ENCODE data around the gene AGTPBP1. TPM values are rescaled to one million over a fixed set of nuclear protein-coding genes. Genes with fewer than 3 reads are reported as not detected.

The AGTPBP1 gene
- total RNA-seq, 2 donors from 2014 or later = 10.0 to 10.5 TPM

GRCh38 chr9:85703398-85703797 is 38.4 kb downstream of the AGTPBP1 start:
- Histone ChIP-seq H3K9me3 (no peaks in the 10 kb centered on the region), H3K27me3 (replicated peaks; ENCODE audit: insufficient read depth) (no peaks in the 10 kb centered on the region), H3K27ac (no peak overlapping the region), H3K4me1 (replicated peaks) (no peaks in the 10 kb centered on the region), H3K36me3 (no peaks in the 10 kb centered on the region), H3K4me3 (no peak overlapping the region)
- intact Hi-C loops (cut with DNase I) = no loop called here
- DNase-seq (ENCODE audit: low spot score) = no peak
- TF ChIP-seq POLR2AphosphoS5 (IDR thresholded peaks at IDR 0.05) (no peak), POLR2A (IDR thresholded peaks at IDR 0.05) (no peak), CTCF (IDR thresholded peaks at IDR 0.05) (no peak)
- WGBS = 85% methylated on average over 1 of the region's 1 CpG

- Histone ChIP-seq H3K27ac (no peak overlapping the region), H3K27me3 (replicated peaks; ENCODE audit: insufficient read depth) (no peaks in the 10 kb centered on the region), H3K36me3 (no peaks in the 10 kb centered on the region), H3K4me3 (no peak overlapping the region), H3K4me1 (replicated peaks) (no peaks in the 10 kb centered on the region), H3K9me3 (no peaks in the 10 kb centered on the region)
- DNase-seq (ENCODE audit: low spot score) = no peak
- intact Hi-C loops (cut with DNase I) = no loop called here
- TF ChIP-seq POLR2A (IDR thresholded peaks at IDR 0.05) (no peak), POLR2AphosphoS5 (IDR thresholded peaks at IDR 0.05) (no peak)
These were observed 38.9 kb downstream of the AGTPBP1 start for GRCh38 chr9:85702726-85703289.

GRCh38 chr9:85702191-85702590 is 39.6 kb downstream of the AGTPBP1 start:
- Histone ChIP-seq H3K4me1 (replicated peaks) (no peaks in the 10 kb centered on the region), H3K36me3 (no peaks in the 10 kb centered on the region), H3K4me3 (no peak overlapping the region), H3K27ac (no peak overlapping the region), H3K9me3 (no peaks in the 10 kb centered on the region), H3K27me3 (replicated peaks; ENCODE audit: insufficient read depth) (no peaks in the 10 kb centered on the region)
- intact Hi-C loops (cut with DNase I) = no loop called here
- TF ChIP-seq POLR2A (IDR thresholded peaks at IDR 0.05) = no peak
- TF ChIP-seq CTCF (IDR thresholded peaks at IDR 0.05) = no peak
- TF ChIP-seq POLR2AphosphoS5 (IDR thresholded peaks at IDR 0.05) = no peak
- DNase-seq (ENCODE audit: low spot score) = no peak

- H3K4me1 ChIP-seq (replicated peaks) = no peaks in the 10 kb centered on the region
- H3K36me3 ChIP-seq = no peaks in the 10 kb centered on the region
- H3K9me3 ChIP-seq = no peaks in the 10 kb centered on the region
- intact Hi-C loops (cut with DNase I) = no loop called here
- WGBS = 91% methylated on average over 2 of the region's 2 CpGs
- TF ChIP-seq CTCF (IDR thresholded peaks at IDR 0.05) (no peak), POLR2A (IDR thresholded peaks at IDR 0.05) (no peak), POLR2AphosphoS5 (IDR thresholded peaks at IDR 0.05) (no peak)
- no peak overlapping the region for H3K4me3 ChIP-seq
- H3K27ac ChIP-seq = no peak overlapping the region
- no peaks in the 10 kb centered on the region for H3K27me3 ChIP-seq (replicated peaks; ENCODE audit: insufficient read depth)
- no peak for DNase-seq (ENCODE audit: low spot score)
These were observed 41.4 kb downstream of the AGTPBP1 start for GRCh38 chr9:85700330-85700729.

- H3K27me3 ChIP-seq (replicated peaks; ENCODE audit: insufficient read depth) = no peaks in the 10 kb centered on the region
- no peaks in the 10 kb centered on the region for H3K36me3 ChIP-seq
- no peak for DNase-seq (ENCODE audit: low spot score)
- intact Hi-C loops (cut with DNase I) = no loop called here
- 84% methylated on average over 2 of the region's 2 CpGs for WGBS
- no peak for TF ChIP-seq POLR2AphosphoS5 (IDR thresholded peaks at IDR 0.05)
- no peak for TF ChIP-seq POLR2A (IDR thresholded peaks at IDR 0.05)
- no peak for TF ChIP-seq CTCF (IDR thresholded peaks at IDR 0.05)
- no peaks in the 10 kb centered on the region for H3K4me1 ChIP-seq (replicated peaks)
- no peak overlapping the region for H3K27ac ChIP-seq
- no peaks in the 10 kb centered on the region for H3K9me3 ChIP-seq
- H3K4me3 ChIP-seq = no peak overlapping the region
These were observed 53.4 kb downstream of the AGTPBP1 start for GRCh38 chr9:85688361-85688760.
